IMR-90 (cell line): ENCODE data around the gene PRPF4. TPM values are rescaled to one million over a fixed set of nuclear protein-coding genes. Genes with fewer than 3 reads are reported as not detected.

Experiments
- ATAC-seq: fragments of 200-7000 bp; cut with Tn5 transposase; 2 replicates; pipeline ENCODE4 v1.9.1; 2020; ENCODE audit warnings: low read depth, mild to moderate bottlenecking, moderate library complexity
- BruUV-seq: library from RNA; stranded (reverse); fragments of 400-500 nt; replicated peaks from 2 replicates; lab custom pipeline; 2021; lab: Mats Ljungman, UMichigan
- CTCF ChIA-PET: fragments of 300-600 bp; formaldehyde crosslinking; extraction: SDS; loops from one replicate; lab custom pipeline; 2021; ENCODE audit warnings: antibody characterized with exemption; lab: Yijun Ruan, JAX
- POLR2A ChIA-PET: fragments of 300-600 bp; sonication (Branson Sonifier 250); formaldehyde crosslinking; loops from one replicate; lab custom pipeline; 2022; ENCODE audit warnings: antibody characterized with exemption; ENCODE audit not compliant: unreplicated experiment; lab: Charles Lee
- DNase-seq: peaks from one replicate; pipeline ENCODE4 v3.0.0; 2013
- H2AFZ ChIP-seq: replicated peaks from 2 replicates; pipeline ENCODE3; 2013; ENCODE audit warnings: low read length, mild to moderate bottlenecking; ENCODE audit not compliant: poor library complexity
- H2AK5ac ChIP-seq: 2 replicates; pipeline ENCODE4 v1.6.1; 2013; ENCODE audit warnings: low read depth, low read length, inconsistent platforms
- H2AK9ac ChIP-seq: replicated peaks from 2 replicates; pipeline ENCODE3; 2013; ENCODE audit warnings: mild to moderate bottlenecking, low read depth, low read length, moderate library complexity; ENCODE audit not compliant: poor library complexity
- H2BK120ac ChIP-seq: 2 replicates; pipeline ENCODE4 v1.6.1; 2013; ENCODE audit warnings: low read depth, low read length, inconsistent platforms
- H2BK15ac ChIP-seq: 3 replicates; pipeline ENCODE4 v1.6.1; 2013; ENCODE audit warnings: low read depth, low read length, inconsistent platforms
- H2BK20ac ChIP-seq: 2 replicates; pipeline ENCODE4 v1.6.1; 2013; ENCODE audit warnings: low read depth, mild to moderate bottlenecking, inconsistent platforms, low read length, moderate library complexity
- H2BK5ac ChIP-seq: 2 replicates; pipeline ENCODE4 v1.6.1; 2013; ENCODE audit warnings: mild to moderate bottlenecking, low read depth, low read length, inconsistent platforms; ENCODE audit not compliant: poor library complexity, severe bottlenecking
- H3K14ac ChIP-seq: replicated peaks from 2 replicates; pipeline ENCODE4 v1.6.1; 2013; ENCODE audit warnings: low read depth, low read length, inconsistent platforms
- H3K18ac ChIP-seq: 2 replicates; pipeline ENCODE4 v1.6.1; 2013; ENCODE audit warnings: low read depth, low read length, control low read depth
- H3K23ac ChIP-seq: 2 replicates; pipeline ENCODE4 v1.6.1; 2013; ENCODE audit warnings: low read depth, low read length, inconsistent platforms
- H3K27ac ChIP-seq: 2 replicates; pipeline ENCODE4 v1.5.1; 2013; ENCODE audit warnings: mild to moderate bottlenecking, control low read depth, low read length; ENCODE audit not compliant: insufficient read depth
- H3K27me3 ChIP-seq: 2 replicates; pipeline ENCODE4 v1.6.1; 2013; ENCODE audit warnings: low read length; ENCODE audit not compliant: control insufficient read depth, insufficient read depth
- H3K36me3 ChIP-seq: 2 replicates; pipeline ENCODE4 v1.6.1; 2013; ENCODE audit warnings: low read length, mixed read lengths; ENCODE audit not compliant: control insufficient read depth, insufficient read depth
- H3K4ac ChIP-seq: 2 replicates; pipeline ENCODE4 v1.6.1; 2013; ENCODE audit warnings: low read depth, low read length, inconsistent platforms
- H3K4me1 ChIP-seq: 2 replicates; pipeline ENCODE4 v1.6.1; 2013; ENCODE audit warnings: low read length, mixed read lengths; ENCODE audit not compliant: control insufficient read depth, insufficient read depth
- H3K4me2 ChIP-seq: 2 replicates; pipeline ENCODE4 v1.6.1; 2013; ENCODE audit warnings: low read depth, mild to moderate bottlenecking, control low read depth, low read length, moderate library complexity
- H3K4me3 ChIP-seq: 2 replicates; pipeline ENCODE4 v1.5.1; 2013; ENCODE audit warnings: low read depth, mild to moderate bottlenecking, control low read depth, low read length, moderate library complexity; ENCODE audit not compliant: insufficient read depth
- H3K56ac ChIP-seq: 2 replicates; pipeline ENCODE4 v1.6.1; 2013; ENCODE audit warnings: low read length, inconsistent platforms; ENCODE audit not compliant: insufficient read depth; ENCODE audit errors: extremely low read depth
- H3K79me1 ChIP-seq, 2 experiments: 2 replicates each; pipeline ENCODE4 v1.6.1; 2013; ENCODE audit warnings: low read length in 2 of 2, inconsistent platforms in 1 of 2, low read depth in 1 of 2
- H3K9ac ChIP-seq: 2 replicates; pipeline ENCODE4 v1.6.1; 2013; ENCODE audit warnings: low read depth, low read length, control low read depth
- H3K9me1 ChIP-seq: 2 replicates; pipeline ENCODE4 v1.6.1; 2013; ENCODE audit warnings: low read length, inconsistent platforms; ENCODE audit not compliant: insufficient read depth
- H3K9me3 ChIP-seq: 2 replicates; pipeline ENCODE4 v1.6.1; 2013; ENCODE audit warnings: low read length; ENCODE audit not compliant: control insufficient read depth, insufficient read depth
- H4K20me1 ChIP-seq: 2 replicates; pipeline ENCODE4 v1.6.1; 2013; ENCODE audit warnings: low read length, inconsistent platforms; ENCODE audit not compliant: insufficient read depth
- H4K5ac ChIP-seq: 2 replicates; pipeline ENCODE4 v1.6.1; 2013; ENCODE audit warnings: mild to moderate bottlenecking, low read depth, low read length, control low read depth
- H4K8ac ChIP-seq, 2 experiments: 2 replicates each; pipeline ENCODE4 v1.6.1; 2013; ENCODE audit warnings: low read depth in 2 of 2, low read length in 2 of 2, control low read depth in 1 of 2, inconsistent platforms in 1 of 2
- H4K91ac ChIP-seq: 2 replicates; pipeline ENCODE4 v1.6.1; 2013; ENCODE audit warnings: low read depth, low read length, inconsistent platforms; ENCODE audit not compliant: insufficient read depth
- CEBPB ChIP-seq: IDR thresholded peaks from 2 replicates; pipeline ENCODE4 v1.6.1; 2012; ENCODE audit warnings: low read depth, low read length, improper control_type of control experiment
- ELK1 ChIP-seq: fragments of 150-350 bp; IDR thresholded peaks from 2 replicates; pipeline ENCODE4 v1.6.1; 2016; ENCODE audit warnings: low read depth, mild to moderate bottlenecking, low read length, moderate library complexity, borderline replicate concordance
- FOS ChIP-seq: fragments of 150-350 bp; IDR thresholded peaks from 2 replicates; pipeline ENCODE4 v1.6.1; 2016; ENCODE audit warnings: low read depth, low read length
- MAFK ChIP-seq: IDR thresholded peaks from 2 replicates; pipeline ENCODE4 v1.6.1; 2012; ENCODE audit warnings: low read depth, low read length, improper control_type of control experiment
- RAD21 ChIP-seq: IDR thresholded peaks from 2 replicates; pipeline ENCODE4 v1.6.1; 2012; ENCODE audit warnings: low read length, improper control_type of control experiment
- RFX5 ChIP-seq: IDR thresholded peaks from 2 replicates; pipeline ENCODE4 v1.8.0; 2012; ENCODE audit warnings: low read depth, mild to moderate bottlenecking, low read length, moderate library complexity
- WGBS, 2 experiments: methylation state at CpG; one replicate each; pipeline versions ENCODE4 v1.1.5 to v1.1.7; 2013; ENCODE audit warnings: missing lambda C conversion rate in 2 of 2; ENCODE audit not compliant: insufficient read length in 1 of 2; ENCODE audit errors: extremely low coverage in 2 of 2; 5-methylcytosine and 5-hydroxymethylcytosine counted together
- dilution Hi-C: fragments of 300-500 bp; cut with HindIII; formaldehyde crosslinking; loops from one replicate; pipeline ENCODE4 v1.14.3; 2018; ENCODE audit warnings: low sequenced_read_pairs; ENCODE audit not compliant: unreplicated experiment
- in situ Hi-C: fragments of 300-500 bp; cut with MboI; formaldehyde crosslinking; loops from 3 replicates; pipeline ENCODE4 v1.14.3; 2019; ENCODE audit warnings: low sequenced_read_pairs, inconsistent platforms, mixed read lengths
- intact Hi-C: fragments of 100-400 bp; cut with micrococcal nuclease; formaldehyde crosslinking; loops from 2 replicates; pipeline ENCODE4 v1.10.0; 2022
- polyA plus RNA-seq, 3 experiments: library from polyadenylated mRNA; depleted of rRNA; stranded (reverse); fragments of >200 nt; gene quantifications; 2 replicates each; pipeline ENCODE4 v1.2.3, GENCODE V29; 2012; ENCODE audit warnings: low replicate concordance in 1 of 3
- total RNA-seq: library from RNA; depleted of rRNA; stranded (reverse); fragments of >200 nt; gene quantifications from 2 replicates; pipeline ENCODE4 v1.2.3, GENCODE V29; 2012

The PRPF4 gene
- total and polyA plus RNA-seq, 2 of the 4 experiments (the other 2 are of a cell fraction): 21.4 to 38.0 TPM

- no peak overlapping the region for H4K91ac ChIP-seq
- no peak overlapping the region for H4K8ac ChIP-seq
- no peak overlapping the region; the same call in 1 of the 2 replicates for H3K14ac ChIP-seq
- no peaks in the 10 kb centered on the region for H4K20me1 ChIP-seq
- peaks cover 2% of the 10 kb centered on the region; the same call in 1 of the 2 replicates for H3K9me3 ChIP-seq
- H2AFZ ChIP-seq: no peak overlapping the region
- CTCF ChIA-PET: no interaction called here
- no peak overlapping the region for H4K5ac ChIP-seq
- no peak overlapping the region for H2AK9ac ChIP-seq
- H3K36me3 ChIP-seq: no peaks in the 10 kb centered on the region
- in situ Hi-C loops (no loop called here), dilution Hi-C loops (no loop called here), intact Hi-C loops (no loop called here)
- WGBS, 2 experiments: no CpG with 5 or more reads among the region's 2 CpGs
- no peak overlapping the region for H3K4ac ChIP-seq
- no TSS peak for BruUV-seq
- no peak overlapping the region for H2BK5ac ChIP-seq
- no peak for TF ChIP-seq RFX5
- no peak for TF ChIP-seq FOS
- no peak for TF ChIP-seq MAFK
- no peak for TF ChIP-seq ELK1
- TF ChIP-seq CEBPB: no peak
- no peak for TF ChIP-seq RAD21
- ATAC-seq: no peak
- no peak overlapping the region for H3K18ac ChIP-seq
- no peaks in the 10 kb centered on the region for H3K4me1 ChIP-seq
- H2BK15ac ChIP-seq: no peak overlapping the region
- no peaks in the 10 kb centered on the region for H3K9me1 ChIP-seq
- H3K79me1 ChIP-seq: no peaks in the 10 kb centered on the region
- DNase-seq: no peak
- POLR2A ChIA-PET: no interaction called here
- H3K27me3 ChIP-seq: peaks cover 12% of the 10 kb centered on the region
- no peak overlapping the region for H3K9ac ChIP-seq
- H2BK120ac ChIP-seq: no peak overlapping the region
- H3K4me2 ChIP-seq: no peak overlapping the region
- no peak overlapping the region for H2AK5ac ChIP-seq
- H3K27ac ChIP-seq: no peak overlapping the region
- H3K23ac ChIP-seq: no peak overlapping the region
- no peak overlapping the region for H2BK20ac ChIP-seq
- no peak overlapping the region for H3K56ac ChIP-seq
- H3K4me3 ChIP-seq: no peak overlapping the region
Measured at GRCh38 chr9:113319054-113319453, 43.6 kb downstream of the PRPF4 start.
